NCI-H1930 (cell line): ENCODE data around the gene CEACAM4.

Source experiments
- DNase-seq, 2 experiments: peaks; one replicate each; lab custom pipeline; 2025; lab: John Stamatoyannopoulos, UW

Gene CEACAM4

GRCh38 chr19:41617941-41618730 lies 8.7 kb downstream of the CEACAM4 start:
- no peak for DNase-seq

- no peak for DNase-seq
These were observed 9.9 kb downstream of the CEACAM4 start for GRCh38 chr19:41616792-41617621.

GRCh38 chr19:41615207-41615606 lies 11.7 kb downstream of the CEACAM4 start:
- DNase-seq: no peak

- no peak for DNase-seq
These were observed 14.4 kb downstream of the CEACAM4 start for GRCh38 chr19:41612483-41612882.

GRCh38 chr19:41610789-41611188 lies 16.1 kb downstream of the CEACAM4 start:
- DNase-seq: no peak

- no peak for DNase-seq
These were observed 19.2 kb downstream of the CEACAM4 start for GRCh38 chr19:41607668-41608067.

- no peak for DNase-seq
These were observed 20.5 kb downstream of the CEACAM4 start for GRCh38 chr19:41606215-41606837.

- no peak for DNase-seq
These were observed 22.0 kb downstream of the CEACAM4 start for GRCh38 chr19:41604831-41605230.

- DNase-seq: no peak
These were observed 25.1 kb downstream of the CEACAM4 start for GRCh38 chr19:41601771-41602170.

GRCh38 chr19:41599175-41599966 lies 27.5 kb downstream of the CEACAM4 start:
- no peak for DNase-seq

- DNase-seq: peak; percentile 60 to 74
These were observed 29.3 kb downstream of the CEACAM4 start for GRCh38 chr19:41597600-41598041.

GRCh38 chr19:41595890-41596280 lies 31.0 kb downstream of the CEACAM4 start:
- no peak for DNase-seq

- peak; percentile 32 to 43 for DNase-seq
These were observed 31.5 kb downstream of the CEACAM4 start for GRCh38 chr19:41595258-41595889.

GRCh38 chr19:41591951-41592562 lies 34.8 kb downstream of the CEACAM4 start:
- DNase-seq: no peak

- DNase-seq: no peak
These were observed 35.9 kb downstream of the CEACAM4 start for GRCh38 chr19:41590936-41591335.

GRCh38 chr19:41589371-41589770 lies 37.5 kb downstream of the CEACAM4 start:
- no peak for DNase-seq

- no peak for DNase-seq
These were observed 38.2 kb downstream of the CEACAM4 start for GRCh38 chr19:41588497-41589209.

- no peak for DNase-seq
These were observed 39.0 kb downstream of the CEACAM4 start for GRCh38 chr19:41587838-41588210.

- no peak for DNase-seq
These were observed 39.6 kb downstream of the CEACAM4 start for GRCh38 chr19:41587101-41587837.

GRCh38 chr19:41586064-41586463 lies 40.8 kb downstream of the CEACAM4 start:
- DNase-seq: no peak
